GM19099 (cell line): ENCODE data around the gene ERGIC3.

Experiments
- POLR2A ChIP-seq: IDR thresholded peaks from 3 replicates; pipeline ENCODE4 v1.6.1; 2011; ENCODE audit warnings: low read depth; ENCODE audit not compliant: insufficient read length; ENCODE audit errors: extremely low read depth

ERGIC3 gene

GRCh38 chr20:35598899-35599775 is 57.3 kb downstream of the ERGIC3 start:
- no peak for TF ChIP-seq POLR2A

GRCh38 chr20:35599776-35600120 is 57.9 kb downstream of the ERGIC3 start:
- no peak for TF ChIP-seq POLR2A

GRCh38 chr20:35600176-35600992 is 58.5 kb downstream of the ERGIC3 start:
- TF ChIP-seq POLR2A = no peak

GRCh38 chr20:35600993-35601973 is 59.4 kb downstream of the ERGIC3 start:
- TF ChIP-seq POLR2A = no peak

GRCh38 chr20:35601990-35602389 is 60.1 kb downstream of the ERGIC3 start:
- TF ChIP-seq POLR2A = no peak

- no peak for TF ChIP-seq POLR2A
Measured at GRCh38 chr20:35602851-35603495, 61.1 kb downstream of the ERGIC3 start.

- TF ChIP-seq POLR2A = no peak
Measured at GRCh38 chr20:35603695-35604448, 62.0 kb downstream of the ERGIC3 start.

GRCh38 chr20:35604449-35604747 is 62.5 kb downstream of the ERGIC3 start:
- TF ChIP-seq POLR2A = no peak

- TF ChIP-seq POLR2A = no peak
Measured at GRCh38 chr20:35606127-35606526, 64.2 kb downstream of the ERGIC3 start.
